Right cardiac atrium (tissue), 5 donors: ENCODE results near the gene LTC4S. TPM values are rescaled to one million over a fixed set of nuclear protein-coding genes. Genes with fewer than 3 reads are reported as not detected.
"Not testable (repeated sequence)": the region's sequence is repeated elsewhere in the genome, so short reads cannot be mapped to it uniquely, and the experiment has no call there.

ENCODE experiments used
- ATAC-seq, 2 donors: fragments of 200-7000 bp; cut with Tn5 transposase; one replicate each; pipeline versions ENCODE4 v1.8.0 to v1.9.1; 2020; ENCODE audit warnings: moderate library complexity in 2 of 2, mild to moderate bottlenecking in 1 of 2
- DNase-seq, 3 donors: peaks; one replicate each; pipeline ENCODE4 v3.0.0-alpha.2; 2020
- H3K27ac ChIP-seq: one replicate; pipeline ENCODE4 v1.5.1; 2013; ENCODE audit warnings: mild to moderate bottlenecking, low read length, control low read depth, moderate library complexity
- H3K27me3 ChIP-seq: one replicate; pipeline ENCODE4 v1.6.1; 2013; ENCODE audit not compliant: control insufficient read depth, insufficient read depth
- H3K4me1 ChIP-seq: one replicate; pipeline ENCODE4 v1.6.1; 2013; ENCODE audit warnings: low read length; ENCODE audit not compliant: control insufficient read depth, insufficient read depth
- H3K4me3 ChIP-seq: one replicate; pipeline ENCODE4 v1.5.1; 2013; ENCODE audit warnings: low read length, control low read depth
- H3K9me3 ChIP-seq: one replicate; pipeline ENCODE4 v1.6.1; 2013; ENCODE audit warnings: low read length; ENCODE audit not compliant: control insufficient read depth
- WGBS: extraction: QIAGEN DNeasy Blood & Tissue Kit; methylation state at CpG from one replicate; pipeline ENCODE4 v1.1.7; 2013; 5-methylcytosine and 5-hydroxymethylcytosine counted together
- intact Hi-C, 4 donors: fragments of 100-400 bp; cut with DNase I; formaldehyde crosslinking; loops; one replicate each; pipeline versions ENCODE4 v1.11.0 to v1.14.0; 2022 to 2023
- polyA plus RNA-seq: library from polyadenylated mRNA; stranded (reverse); fragments of 200-250 nt; gene quantifications from one replicate; pipeline ENCODE4 v1.2.3, GENCODE V29; 2013
- total RNA-seq, 4 donors: library from RNA; stranded (reverse); fragmentation: NEBNext Ultra II Directional; extraction: Animal tissue kit (Norgen Biotek cat#: 25700); gene quantifications; one replicate each; pipeline ENCODE4 v1.2.1, GENCODE V29; 2021
- donor health status: healthy with polysubstance abuse.
- donor health status: DM: no; HTN: yes; CAD: no.
- donor health status: DM: no; HTN: no; CAD: no.
- donor health status: DM: no; HTN: yes; CAD: no; lungs with severe emphysema.
- donor health status: DM: yes; HTN: yes; CAD: no.

The LTC4S gene
- total and polyA plus RNA-seq, 5 donors, result 17.3 to 24.3 (median 21.8) TPM

- Histone ChIP-seq H3K9me3 (no peaks in the 10 kb centered on the region), H3K4me1 (peaks cover 2% of the 10 kb centered on the region), H3K27ac (no peak overlapping the region), H3K4me3 (no peak overlapping the region), H3K27me3 (no peaks in the 10 kb centered on the region)
- intact Hi-C loops, result no loop called here
- 85% methylated on average over 7 of the region's 7 CpGs for WGBS
- ATAC-seq (no peak), DNase-seq (peak in 1 of 3 donors; percentile 6)
These were observed 36.1 kb downstream of the LTC4S start for GRCh38 chr5:179829732-179830435.

- peaks cover 2% of the 10 kb centered on the region for H3K4me1 ChIP-seq
- 96% methylated on average over 7 of the region's 7 CpGs for WGBS
These were observed 37.2 kb downstream of the LTC4S start for GRCh38 chr5:179830818-179831468.

GRCh38 chr5:179832039-179832745 lies 38.4 kb downstream of the LTC4S start:
- WGBS, result 94% methylated on average over 20 of the region's 20 CpGs
- Histone ChIP-seq H3K4me1 (peaks cover 2% of the 10 kb centered on the region), H3K27ac (no peak overlapping the region), H3K27me3 (no peaks in the 10 kb centered on the region), H3K9me3 (no peaks in the 10 kb centered on the region), H3K4me3 (no peak overlapping the region)
- ATAC-seq, result peak; percentile 4 to 5
- peak in 1 of 3 donors; percentile 20 for DNase-seq
- intact Hi-C loops, result no loop called here

More at GRCh38 chr5:179830818-179831468, 37.2 kb downstream of the LTC4S start:
- intact Hi-C loops, result no loop called here
- Histone ChIP-seq H3K4me3 (no peak overlapping the region), H3K27me3 (no peaks in the 10 kb centered on the region), H3K9me3 (no peaks in the 10 kb centered on the region), H3K27ac (no peak overlapping the region)
- DNase-seq (peak in 1 of 3 donors; percentile 18), ATAC-seq (no peak)

- H3K27ac ChIP-seq, result no peak overlapping the region
- intact Hi-C loops, result no loop called here
- no peak for ATAC-seq
- peaks cover 2% of the 10 kb centered on the region for H3K4me1 ChIP-seq
- no peaks in the 10 kb centered on the region for H3K9me3 ChIP-seq
- no peak overlapping the region for H3K4me3 ChIP-seq
- no peaks in the 10 kb centered on the region for H3K27me3 ChIP-seq
- peak in 1 of 3 donors; percentile 42 for DNase-seq
- 88% methylated on average over 23 of the region's 23 CpGs for WGBS
These were observed 39.4 kb downstream of the LTC4S start for GRCh38 chr5:179833056-179833708.

- Histone ChIP-seq H3K27ac (no peak overlapping the region), H3K4me1 (peaks cover 2% of the 10 kb centered on the region), H3K4me3 (no peak overlapping the region), H3K9me3 (no peaks in the 10 kb centered on the region), H3K27me3 (no peaks in the 10 kb centered on the region)
- WGBS, result 98% methylated on average over 3 of the region's 3 CpGs
- intact Hi-C loops, result no loop called here
- DNase-seq (peak in 1 of 3 donors; percentile 7), ATAC-seq (no peak)
These were observed 39.9 kb downstream of the LTC4S start for GRCh38 chr5:179833709-179834070.

- Histone ChIP-seq H3K4me1 (peaks cover 2% of the 10 kb centered on the region), H3K4me3 (no peak overlapping the region), H3K27me3 (no peaks in the 10 kb centered on the region), H3K27ac (no peak overlapping the region), H3K9me3 (no peaks in the 10 kb centered on the region)
- intact Hi-C loops, result no loop called here
- DNase-seq, result peak in 1 of 3 donors; percentile 22
- 87% methylated on average over 8 of the region's 8 CpGs for WGBS
- no peak for ATAC-seq
These were observed 40.3 kb downstream of the LTC4S start for GRCh38 chr5:179834120-179834519.

GRCh38 chr5:179834871-179835270 lies 41.1 kb downstream of the LTC4S start:
- H3K4me1 ChIP-seq, H3K27me3 ChIP-seq, H3K9me3 ChIP-seq, intact Hi-C loops, H3K27ac ChIP-seq, ATAC-seq, H3K4me3 ChIP-seq: not testable (repeated sequence)
- WGBS, result 94% methylated on average over 22 of the region's 28 CpGs
- peak in 1 of 3 donors; percentile 37 for DNase-seq

GRCh38 chr5:179836225-179837019 lies 42.6 kb downstream of the LTC4S start:
- Histone ChIP-seq H3K4me3 (no peak overlapping the region), H3K27me3 (no peaks in the 10 kb centered on the region), H3K9me3 (no peaks in the 10 kb centered on the region), H3K27ac (no peak overlapping the region), H3K4me1 (no peaks in the 10 kb centered on the region)
- intact Hi-C loops, result no loop called here
- DNase-seq, result no peak
- 82% methylated on average over 19 of the region's 19 CpGs for WGBS
- ATAC-seq, result peak; percentile 27 to 44

- Histone ChIP-seq H3K27ac (no peak overlapping the region), H3K27me3 (no peaks in the 10 kb centered on the region), H3K4me1 (no peaks in the 10 kb centered on the region), H3K9me3 (no peaks in the 10 kb centered on the region), H3K4me3 (no peak overlapping the region)
- WGBS, result 83% methylated on average over 15 of the region's 15 CpGs
- DNase-seq (no peak), ATAC-seq (peak; percentile 7 to 17)
- intact Hi-C loops, result no loop called here
These were observed 43.6 kb downstream of the LTC4S start for GRCh38 chr5:179837076-179838011.
